ENCODE measurements around the gene CALN1. TPM values are rescaled to one million over a fixed set of nuclear protein-coding genes. Genes with fewer than 3 reads are reported as not detected.

The CALN1 gene
- total and polyA plus RNA-seq, 7 donors, result 0.01 to 0.06 (median 0.02) TPM; not detected in 2

DNA sequence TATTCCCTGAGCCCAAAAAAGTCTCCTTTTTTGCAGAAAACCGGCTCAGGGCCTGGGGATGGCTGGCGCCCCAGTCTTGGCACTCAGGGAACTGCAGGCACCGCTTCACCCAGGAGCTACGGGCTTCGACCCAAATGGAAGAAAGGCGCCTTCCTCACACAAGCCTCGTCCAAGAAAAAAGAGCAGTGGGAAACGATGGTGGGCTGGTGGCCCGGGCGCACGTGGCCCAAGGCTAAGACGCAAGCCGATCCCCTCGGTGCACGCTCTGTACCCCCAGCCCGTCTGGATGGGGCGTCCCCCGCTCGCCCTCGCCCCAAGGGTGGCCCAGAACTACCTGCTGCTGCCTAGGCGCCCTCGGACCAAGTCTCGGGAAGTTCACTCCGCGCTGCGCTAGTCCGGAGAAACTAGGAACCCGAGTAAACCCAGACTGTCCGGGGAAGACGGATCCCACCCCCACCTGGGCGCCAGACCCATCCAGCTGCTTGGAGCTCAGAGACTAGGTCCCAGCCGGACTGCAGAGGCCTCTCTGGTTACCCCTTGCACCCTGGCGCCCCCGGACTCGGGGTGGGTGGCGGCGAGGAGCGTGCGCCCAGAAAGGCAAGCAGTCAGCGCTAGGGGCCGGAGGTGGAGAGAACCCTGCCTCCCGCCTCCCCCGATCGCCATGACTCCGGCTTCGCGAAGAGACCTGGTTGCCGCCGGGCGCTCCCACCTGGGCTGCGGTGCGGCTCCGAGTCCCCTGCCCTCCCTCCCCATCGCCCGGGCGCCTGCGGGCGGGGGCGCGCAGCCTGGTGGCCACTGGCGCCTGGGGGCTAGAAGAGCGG, 76.4 kb downstream of the CALN1 start:
- Histone ChIP-seq H3K4me1 (no peaks in the 10 kb centered on the region), H3K27me3 (ENCODE audit: insufficient read depth in 3 of 3, low read length in 2 of 3) (peaks cover 0 to 50% (median 14%) of the 10 kb centered on the region in 3 donors), H3K4me3 (no peak overlapping the region), H3K36me3 (ENCODE audit: insufficient read depth in 1 of 2, low read depth in 1 of 2) (no peaks in the 10 kb centered on the region), H3K9me3 (no peaks in the 10 kb centered on the region), H3K27ac (no peak overlapping the region)
- no peak for ATAC-seq
- intact Hi-C loops (cut with DNase I), result no loop called here
- no peak for DNase-seq
- WGBS, 3 donors, result 1 to 2% (median 1%) methylated on average over 45 to 62 of the region's 62 CpGs
- TF ChIP-seq, protein P1, sequence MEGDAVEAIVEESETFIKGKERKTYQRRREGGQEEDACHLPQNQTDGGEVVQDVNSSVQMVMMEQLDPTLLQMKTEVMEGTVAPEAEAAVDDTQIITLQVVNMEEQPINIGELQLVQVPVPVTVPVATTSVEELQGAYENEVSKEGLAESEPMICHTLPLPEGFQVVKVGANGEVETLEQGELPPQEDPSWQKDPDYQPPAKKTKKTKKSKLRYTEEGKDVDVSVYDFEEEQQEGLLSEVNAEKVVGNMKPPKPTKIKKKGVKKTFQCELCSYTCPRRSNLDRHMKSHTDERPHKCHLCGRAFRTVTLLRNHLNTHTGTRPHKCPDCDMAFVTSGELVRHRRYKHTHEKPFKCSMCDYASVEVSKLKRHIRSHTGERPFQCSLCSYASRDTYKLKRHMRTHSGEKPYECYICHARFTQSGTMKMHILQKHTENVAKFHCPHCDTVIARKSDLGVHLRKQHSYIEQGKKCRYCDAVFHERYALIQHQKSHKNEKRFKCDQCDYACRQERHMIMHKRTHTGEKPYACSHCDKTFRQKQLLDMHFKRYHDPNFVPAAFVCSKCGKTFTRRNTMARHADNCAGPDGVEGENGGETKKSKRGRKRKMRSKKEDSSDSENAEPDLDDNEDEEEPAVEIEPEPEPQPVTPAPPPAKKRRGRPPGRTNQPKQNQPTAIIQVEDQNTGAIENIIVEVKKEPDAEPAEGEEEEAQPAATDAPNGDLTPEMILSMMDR (IDR thresholded peaks at IDR 0.05), result no peak

DNA sequence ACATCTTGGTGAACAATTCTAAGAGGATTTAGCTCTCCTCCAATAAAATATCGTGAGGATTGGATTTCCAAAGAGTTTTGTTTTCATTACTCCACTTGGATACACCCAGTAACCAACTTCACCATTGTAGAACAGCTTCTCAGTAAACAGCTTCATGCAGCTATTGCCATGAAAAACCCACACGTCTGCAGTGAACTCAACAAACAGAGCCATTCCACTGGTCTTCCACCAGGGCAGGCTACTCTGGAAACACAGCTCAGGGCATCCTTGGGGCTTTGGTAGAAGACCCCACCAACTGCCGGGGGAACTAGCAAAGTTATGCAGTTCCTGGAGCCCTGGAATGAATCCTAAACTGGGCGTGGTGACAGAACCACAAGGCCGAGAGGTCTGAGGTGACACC, 77.4 kb downstream of the CALN1 start:
- no peak overlapping the region for H3K4me3 ChIP-seq
- H3K27me3 ChIP-seq (ENCODE audit: insufficient read depth in 3 of 3, low read length in 2 of 3), result peaks cover 0 to 47% (median 14%) of the 10 kb centered on the region in 3 donors
- intact Hi-C loops (cut with DNase I), result no loop called here
- H3K36me3 ChIP-seq (ENCODE audit: insufficient read depth in 1 of 2, low read depth in 1 of 2), result no peaks in the 10 kb centered on the region
- no peaks in the 10 kb centered on the region for H3K9me3 ChIP-seq
- no peaks in the 10 kb centered on the region for H3K4me1 ChIP-seq
- TF ChIP-seq, protein P1 (IDR thresholded peaks at IDR 0.05), result no peak
- ATAC-seq (no peak), DNase-seq (no peak)
- 72 to 75% (median 75%) methylated on average over 5 of the region's 5 CpGs for WGBS, 3 donors
- no peak overlapping the region for H3K27ac ChIP-seq

DNA sequence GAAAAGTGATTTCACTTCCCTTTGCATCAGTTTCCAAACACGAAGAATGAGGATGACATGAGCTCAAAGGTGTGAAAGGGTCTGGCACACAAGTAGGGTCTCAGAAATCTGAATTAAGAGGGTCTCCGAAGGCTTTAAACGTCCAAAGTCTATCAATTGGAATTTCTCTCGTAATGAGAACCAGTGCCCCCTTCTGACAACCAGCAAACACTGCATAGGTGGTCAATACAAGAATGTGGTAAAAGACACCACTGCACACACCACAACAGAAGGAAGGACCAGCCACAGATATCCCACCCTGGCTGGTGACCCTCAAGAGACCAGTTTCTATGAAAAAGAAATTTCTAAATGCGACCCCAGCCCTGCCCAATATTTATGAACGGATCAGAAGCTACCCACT, 78.1 kb downstream of the CALN1 start:
- TF ChIP-seq, protein P1 (IDR thresholded peaks at IDR 0.05), result no peak
- intact Hi-C loops (cut with DNase I), result no loop called here
- Histone ChIP-seq H3K9me3 (no peaks in the 10 kb centered on the region), H3K4me3 (no peak overlapping the region), H3K36me3 (ENCODE audit: insufficient read depth in 1 of 2, low read depth in 1 of 2) (no peaks in the 10 kb centered on the region), H3K27ac (no peak overlapping the region), H3K4me1 (no peaks in the 10 kb centered on the region), H3K27me3 (ENCODE audit: insufficient read depth in 3 of 3, low read length in 2 of 3) (peaks cover 0 to 44% (median 14%) of the 10 kb centered on the region in 3 donors)
- 57 to 60% (median 58%) methylated on average over 6 of the region's 6 CpGs for WGBS, 3 donors
- DNase-seq (no peak), ATAC-seq (no peak)

DNA sequence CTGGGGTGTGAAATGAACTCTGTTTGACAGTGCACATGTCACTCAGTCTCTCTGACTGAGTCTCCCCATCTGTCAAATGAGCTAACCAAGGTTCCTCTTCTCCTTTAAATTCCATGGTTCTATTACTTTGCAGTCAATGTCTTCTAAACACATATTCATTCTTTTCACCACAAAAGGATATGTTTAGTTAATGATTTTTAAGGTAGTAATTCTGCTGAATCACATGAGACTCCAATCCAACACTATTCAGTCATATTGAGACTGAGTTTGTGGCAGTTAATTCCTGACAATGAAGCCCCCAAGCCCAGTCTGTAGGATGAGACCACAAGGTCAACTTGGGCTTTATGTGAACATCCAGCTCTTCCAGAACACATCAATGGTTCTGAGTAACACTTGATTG, 85.3 kb downstream of the CALN1 start:
- no peaks in the 10 kb centered on the region for H3K27me3 ChIP-seq (ENCODE audit: insufficient read depth in 3 of 3, low read length in 2 of 3)
- no peak overlapping the region for H3K4me3 ChIP-seq
- ATAC-seq (no peak), DNase-seq (no peak)
- H3K27ac ChIP-seq, result no peak overlapping the region
- intact Hi-C loops (cut with DNase I), result no loop called here
- H3K4me1 ChIP-seq, result no peaks in the 10 kb centered on the region
- H3K9me3 ChIP-seq, result no peaks in the 10 kb centered on the region
- H3K36me3 ChIP-seq (ENCODE audit: insufficient read depth in 1 of 2, low read depth in 1 of 2), result no peaks in the 10 kb centered on the region
- TF ChIP-seq, protein P1 (IDR thresholded peaks at IDR 0.05), result no peak

DNA sequence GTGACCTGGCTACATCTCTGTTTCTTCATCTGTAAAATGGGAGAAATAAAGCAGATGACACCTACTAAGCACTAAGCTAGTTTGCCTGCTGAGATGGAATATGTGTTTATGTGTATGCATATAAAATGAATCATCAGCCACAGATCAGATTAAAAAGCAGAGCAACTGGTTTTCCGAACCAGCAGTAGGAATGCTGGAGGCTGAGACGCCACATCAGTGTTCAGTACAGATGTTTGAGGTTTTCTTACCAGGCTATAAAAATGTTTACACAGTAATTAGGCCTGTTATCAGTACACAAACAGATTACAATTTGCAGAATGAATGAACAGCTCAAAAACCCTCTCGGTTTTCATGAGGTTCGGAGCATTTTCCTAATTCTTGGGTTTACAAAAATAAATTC, 85.8 kb downstream of the CALN1 start:
- DNase-seq (no peak), ATAC-seq (no peak)
- TF ChIP-seq, protein P1 (IDR thresholded peaks at IDR 0.05), result no peak
- no peaks in the 10 kb centered on the region for H3K9me3 ChIP-seq
- no peaks in the 10 kb centered on the region for H3K4me1 ChIP-seq
- intact Hi-C loops (cut with DNase I), result no loop called here
- WGBS, 3 donors, result 81 to 87% (median 84%) methylated on average over 4 of the region's 4 CpGs
- H3K27me3 ChIP-seq (ENCODE audit: insufficient read depth in 3 of 3, low read length in 2 of 3), result no peaks in the 10 kb centered on the region
- H3K36me3 ChIP-seq (ENCODE audit: insufficient read depth in 1 of 2, low read depth in 1 of 2), result no peaks in the 10 kb centered on the region
- no peak overlapping the region for H3K27ac ChIP-seq
- no peak overlapping the region for H3K4me3 ChIP-seq

Measured in psoas muscle (tissue), 8 donors.